Lung (tissue), 12 donors: ENCODE results near the gene USP27X. TPM values are rescaled to one million over a fixed set of nuclear protein-coding genes. Genes with fewer than 3 reads are reported as not detected.

ENCODE experiments used
- ATAC-seq: fragments of 200-7000 bp; cut with Tn5 transposase; one replicate; pipeline ENCODE4 v1.9.1; 2020; ENCODE audit warnings: moderate number of reproducible peaks; ENCODE audit not compliant: insufficient read depth, low FRiP score
- DNase-seq, 3 donors: peaks; one replicate each; pipeline ENCODE4 v3.0.0-alpha.2; 2013 to 2017
- H3K27ac ChIP-seq, 2 donors: one replicate each; pipeline ENCODE4 v1.5.1; 2013; ENCODE audit warnings: mild to moderate bottlenecking in 2 of 2, moderate library complexity in 2 of 2, control low read depth in 1 of 2, inconsistent platforms in 1 of 2, low read depth in 1 of 2, low read length in 1 of 2
- H3K27me3 ChIP-seq, 3 donors: one replicate each; pipeline ENCODE4 v1.5.1; 2013; ENCODE audit warnings: low read length in 2 of 3; ENCODE audit not compliant: control insufficient read depth in 3 of 3, insufficient read depth in 3 of 3
- H3K36me3 ChIP-seq, 4 donors: one replicate each; pipeline ENCODE4 v1.5.1; 2013; ENCODE audit warnings: low read length in 4 of 4, mild to moderate bottlenecking in 1 of 4, moderate library complexity in 1 of 4; ENCODE audit not compliant: control insufficient read depth in 4 of 4, insufficient read depth in 4 of 4
- H3K4me1 ChIP-seq, 5 donors: one replicate each; pipeline ENCODE4 v1.5.1; 2013; ENCODE audit warnings: low read length in 5 of 5, mild to moderate bottlenecking in 2 of 5, moderate library complexity in 1 of 5; ENCODE audit not compliant: control insufficient read depth in 5 of 5, insufficient read depth in 5 of 5
- H3K4me3 ChIP-seq: one replicate; pipeline ENCODE4 v1.5.1; 2013; ENCODE audit warnings: mild to moderate bottlenecking, control low read depth, moderate library complexity
- H3K9ac ChIP-seq, 2 donors: one replicate each; pipeline ENCODE4 v1.5.1; 2013; ENCODE audit warnings: low read length in 2 of 2, control low read depth in 1 of 2; ENCODE audit not compliant: insufficient read depth in 1 of 2
- H3K9me3 ChIP-seq, 4 donors: one replicate each; pipeline ENCODE4 v1.5.1; 2013; ENCODE audit warnings: low read length in 3 of 4, mild to moderate bottlenecking in 1 of 4, moderate library complexity in 1 of 4; ENCODE audit not compliant: control insufficient read depth in 4 of 4, insufficient read depth in 3 of 4
- CTCF ChIP-seq: IDR thresholded peaks from 2 replicates; pipeline ENCODE4 v1.5.1; 2012; ENCODE audit warnings: mild to moderate bottlenecking; ENCODE audit errors: control extremely low read depth, extremely low read depth
- WGBS, 2 donors: extraction: QIAGEN DNeasy Blood & Tissue Kit; methylation state at CpG; one replicate each; pipeline ENCODE4 v1.1.7; 2013; 5-methylcytosine and 5-hydroxymethylcytosine counted together
- polyA plus RNA-seq, 2 donors: library from polyadenylated mRNA; stranded (reverse); fragments of 200-250 nt; gene quantifications; one replicate each; pipeline ENCODE4 v1.2.1, GENCODE V29; 2013
- total RNA-seq, 2 donors: library from RNA; depleted of rRNA in 1 of 2; stranded (reverse); fragments of >200 nt in 1 of 2; gene quantifications; one replicate each; pipeline ENCODE4 v1.2.1, GENCODE V29; 2014 to 2021
- donor health status: control.
- donor health status: control.
- donor health status: Bipolar disorder and iron deficiency.
- donor health status: healthy.
- donor health status: DM: yes; HTN: yes; CAD: no.

USP27X gene
- total and polyA plus RNA-seq, 4 donors: 2.0 to 5.0 (median 3.9) TPM

GRCh38 chrX:49846522-49846921, 32.8 kb upstream of the USP27X start:
- Histone ChIP-seq H3K4me1 (peaks cover 0 to 15% (median 0%) of the 10 kb centered on the region in 5 donors), H3K27me3 (peaks cover 0 to 2% (median 0%) of the 10 kb centered on the region in 3 donors), H3K9ac (no peak overlapping the region), H3K36me3 (no peaks in the 10 kb centered on the region), H3K27ac (no peak overlapping the region), H3K9me3 (no peaks in the 10 kb centered on the region), H3K4me3 (no peak overlapping the region)
- WGBS, 2 donors: 35 to 48% methylated on average over 1 of the region's 1 CpG
- DNase-seq: no peak
- no peak for TF ChIP-seq CTCF
- no peak for ATAC-seq

DNA sequence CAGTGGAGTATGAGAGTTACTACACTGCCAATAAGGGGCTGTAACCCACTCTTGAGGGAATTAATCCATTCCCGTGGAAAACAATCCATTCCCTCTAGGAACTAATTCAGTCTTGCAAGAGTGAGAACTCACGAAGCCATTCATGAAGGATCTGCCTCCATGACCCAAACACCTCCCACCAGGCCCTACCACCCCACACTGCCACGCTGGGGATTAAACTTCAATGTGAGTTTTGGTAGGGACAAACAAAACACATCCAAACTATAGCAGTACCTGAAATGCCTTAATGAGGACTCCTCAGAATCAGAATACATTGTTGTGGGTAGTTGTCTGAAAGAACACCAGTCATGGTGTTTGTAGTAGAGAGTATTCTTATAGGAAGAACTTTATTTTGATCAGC, 31.0 kb upstream of the USP27X start:
- H3K27ac ChIP-seq: no peak overlapping the region
- 70 to 96% methylated on average over 3 of the region's 3 CpGs for WGBS, 2 donors

GRCh38 chrX:49850028-49850427, 29.3 kb upstream of the USP27X start:
- H3K9me3 ChIP-seq: no peaks in the 10 kb centered on the region
- peaks cover 0 to 13% (median 0%) of the 10 kb centered on the region in 3 donors for H3K27me3 ChIP-seq
- no peak for ATAC-seq
- H3K27ac ChIP-seq: no peak overlapping the region
- no peak for TF ChIP-seq CTCF
- H3K9ac ChIP-seq: no peak overlapping the region
- WGBS, 2 donors: 21 to 35% methylated on average over 1 of the region's 1 CpG
- H3K4me1 ChIP-seq: peaks cover 0 to 7% (median 0%) of the 10 kb centered on the region in 5 donors
- DNase-seq: no peak
- no peaks in the 10 kb centered on the region for H3K36me3 ChIP-seq
- H3K4me3 ChIP-seq: no peak overlapping the region

More for the DNA sequence above, 31.0 kb upstream of the USP27X start:
- H3K4me1 ChIP-seq: peaks cover 0 to 15% (median 0%) of the 10 kb centered on the region in 5 donors
- no peaks in the 10 kb centered on the region for H3K9me3 ChIP-seq
- no peak for TF ChIP-seq CTCF
- H3K36me3 ChIP-seq: no peaks in the 10 kb centered on the region
- DNase-seq (no peak), ATAC-seq (no peak)
- H3K27me3 ChIP-seq: peaks cover 0 to 7% (median 0%) of the 10 kb centered on the region in 3 donors
- no peak overlapping the region for H3K9ac ChIP-seq
- H3K4me3 ChIP-seq: no peak overlapping the region

- H3K27ac ChIP-seq: no peak overlapping the region
- peaks cover 0 to 2% (median 0%) of the 10 kb centered on the region in 4 donors for H3K9me3 ChIP-seq
- TF ChIP-seq CTCF: no peak
- H3K9ac ChIP-seq: no peak overlapping the region
- DNase-seq: no peak
- WGBS, 2 donors: 77 to 100% methylated on average over 6 of the region's 6 CpGs
- ATAC-seq: no peak
- H3K27me3 ChIP-seq: peaks cover 0 to 15% (median 5%) of the 10 kb centered on the region in 3 donors
- no peaks in the 10 kb centered on the region for H3K4me1 ChIP-seq
- H3K36me3 ChIP-seq: no peaks in the 10 kb centered on the region
- no peak overlapping the region for H3K4me3 ChIP-seq
These were observed 25.6 kb upstream of the USP27X start for GRCh38 chrX:49853661-49854060.
